Sciatic nerve (tissue), 2 donors: Measurements from ENCODE around the gene RPL38. TPM values are rescaled to one million over a fixed set of nuclear protein-coding genes. Genes with fewer than 3 reads are reported as not detected.
"Not testable (repeated sequence)": the region's sequence is repeated elsewhere in the genome, so short reads cannot be mapped to it uniquely, and the experiment has no call there.

ENCODE experiments used
- ATAC-seq: fragments of 200-7000 bp; cut with Tn5 transposase; one replicate; pipeline ENCODE4 v1.9.1; 2020; ENCODE audit warnings: mild to moderate bottlenecking, moderate library complexity
- DNase-seq: peaks from one replicate; pipeline ENCODE4 v3.0.0-alpha.2; 2020; ENCODE audit warnings: low spot score
- intact Hi-C: fragments of 100-400 bp; cut with DNase I; formaldehyde crosslinking; loops from one replicate; pipeline ENCODE4 v1.14.2; 2022
- total RNA-seq: library from RNA; stranded (reverse); fragmentation: NEBNext Ultra II Directional; extraction: Animal tissue kit (Norgen Biotek cat#: 25700); gene quantifications from one replicate; pipeline ENCODE4 v1.2.1, GENCODE V29; 2021
- donor health status: DM: no; HTN: no; CAD: no.
- donor health status: DM: no; HTN: no; CAD: no.

The RPL38 gene
- total RNA-seq, 1 donor from 2014 or later: 796 TPM

GRCh38 chr17:74181341-74181740 is 22.1 kb upstream of the RPL38 start:
- no peak for ATAC-seq
- DNase-seq: no peak
- intact Hi-C loops: no loop called here

GRCh38 chr17:74182041-74182723 is 21.3 kb upstream of the RPL38 start:
- ATAC-seq (no peak), DNase-seq (no peak)
- intact Hi-C loops: no loop called here

GRCh38 chr17:74183411-74183810 is 20.1 kb upstream of the RPL38 start:
- DNase-seq (no peak), ATAC-seq (no peak)
- intact Hi-C loops: no loop called here

GRCh38 chr17:74185571-74186185 is 17.8 kb upstream of the RPL38 start:
- DNase-seq: no peak
- no peak for ATAC-seq
- intact Hi-C loops: no loop called here

GRCh38 chr17:74186498-74186897 is 17.0 kb upstream of the RPL38 start:
- no peak for ATAC-seq
- DNase-seq: no peak
- intact Hi-C loops: no loop called here

- ATAC-seq: no peak
- no peak for DNase-seq
- intact Hi-C loops: no loop called here
Observed at GRCh38 chr17:74187761-74188160, 15.7 kb upstream of the RPL38 start.

- intact Hi-C loops, DNase-seq, ATAC-seq: not testable (repeated sequence)
Observed at GRCh38 chr17:74188687-74189086, 14.8 kb upstream of the RPL38 start.

GRCh38 chr17:74190154-74190553 is 13.3 kb upstream of the RPL38 start:
- intact Hi-C loops: no loop called here
- ATAC-seq: peak; percentile 90
- DNase-seq: no peak

- peak; percentile 18 for ATAC-seq
- DNase-seq: no peak
- intact Hi-C loops: no loop called here
Observed at GRCh38 chr17:74190807-74191406, 12.6 kb upstream of the RPL38 start.

- DNase-seq (no peak), ATAC-seq (peak; percentile 79)
- intact Hi-C loops: no loop called here
Observed at GRCh38 chr17:74192950-74193781, 10.3 kb upstream of the RPL38 start.

GRCh38 chr17:74194682-74195081 is 8.8 kb upstream of the RPL38 start:
- intact Hi-C loops: no loop called here
- ATAC-seq: no peak
- no peak for DNase-seq

GRCh38 chr17:74196541-74197317 is 6.7 kb upstream of the RPL38 start:
- ATAC-seq: no peak
- no peak for DNase-seq
- intact Hi-C loops: no loop called here

- no peak for ATAC-seq
- no peak for DNase-seq
- intact Hi-C loops: no loop called here
Observed at GRCh38 chr17:74197801-74198200, 5.7 kb upstream of the RPL38 start.

- intact Hi-C loops: no loop called here
- no peak for ATAC-seq
- no peak for DNase-seq
Observed at GRCh38 chr17:74198694-74199093, 4.8 kb upstream of the RPL38 start.

- ATAC-seq (peak; percentile 43), DNase-seq (peak; percentile 73)
- intact Hi-C loops: loop anchor here (10.0 kb wide), 1 partner anchor 165 kb away; the partner anchor contains the start of genes BTBD17 and GPR142
Observed at GRCh38 chr17:74199306-74200092, 4.0 kb upstream of the RPL38 start.

GRCh38 chr17:74200112-74200511 is 3.4 kb upstream of the RPL38 start:
- intact Hi-C loops: loop anchor here (10.0 kb wide), 1 partner anchor 165 kb away; the partner anchor contains the start of genes BTBD17 and GPR142
- DNase-seq: no peak
- ATAC-seq: no peak

- ATAC-seq (no peak), DNase-seq (no peak)
- intact Hi-C loops: loop anchor here (10.0 kb wide), 1 partner anchor 164 kb away; the partner anchor contains the start of genes BTBD17 and GPR142
Observed at GRCh38 chr17:74201250-74201649, 2.2 kb upstream of the RPL38 start.

- no peak for ATAC-seq
- intact Hi-C loops: loop anchor here (10.0 kb wide), 1 partner anchor 163 kb away; the partner anchor contains the start of genes BTBD17 and GPR142
- DNase-seq: no peak
Observed at GRCh38 chr17:74201948-74202347, 1.5 kb upstream of the RPL38 start.
